ENCODE results near the gene ENTPD2. TPM values are rescaled to one million over a fixed set of nuclear protein-coding genes. Genes with fewer than 3 reads are reported as not detected.

The ENTPD2 gene
- total and polyA plus RNA-seq, 2 donors (not counting 1 experiment from before 2014, with no cell fraction given): not detected

GRCh38 chr9:137030538-137031527 lies 23.0 kb downstream of the ENTPD2 start:
- TF ChIP-seq CTCF (IDR thresholded peaks at IDR 0.05) (no peak), EZH2 (IDR thresholded peaks at IDR 0.05; ENCODE audit: borderline replicate concordance, insufficient read depth, low read depth, low read length, poor library complexity, severe bottlenecking) (no peak)
- intact Hi-C loops (cut with micrococcal nuclease): loop anchor here (5.0 kb wide), 1 partner anchor 41 kb away; the partner anchor contains the start of gene SAPCD2
- no peak for ATAC-seq (ENCODE audit: low read depth)
- peaks cover 74% of the 10 kb centered on the region for H3K4me1 Mint-ChIP-seq
- peak overlapping the region; percentile 3 to 77 (median 64) for H3K4me3 ChIP-seq (ENCODE audit: control extremely low read depth in 1 of 5, extremely low read depth in 1 of 5, insufficient read depth in 1 of 5, low read depth in 2 of 5, low read length in 4 of 5)
- POLR2A ChIA-PET: interaction anchor here (1.1 kb wide), 2 partner anchors 10 to 40 kb away, joined by 3 to 4 read pairs; partner anchors contain the start of gene SAPCD2
- H3K9me3 ChIP-seq (ENCODE audit: control extremely low read depth in 1 of 3, control insufficient read depth in 2 of 3, insufficient read depth in 1 of 3, low read length in 2 of 3): peaks cover 0 to 7% (median 0%) of the 10 kb centered on the region in 3 donors
- H3K27me3 Mint-ChIP-seq: no peaks in the 10 kb centered on the region
- peak overlapping the region; percentile 40 to 71 for H3K27ac ChIP-seq (ENCODE audit: low read length in 2 of 2)
- peak overlapping the region; percentile 100 for H3K4me2 ChIP-seq (replicated peaks; ENCODE audit: low read depth, low read length, poor library complexity, severe bottlenecking)
- H3K27me3 ChIP-seq (replicated peaks in 1 of 4; ENCODE audit: control extremely low read depth in 1 of 4, control insufficient read depth in 3 of 4, insufficient read depth in 4 of 4, low read length in 3 of 4): no peaks in the 10 kb centered on the region
- H3K9ac ChIP-seq (ENCODE audit: low read length): peak overlapping the region; percentile 70
- peaks cover 12% of the 10 kb centered on the region for H3K79me2 ChIP-seq (ENCODE audit: control insufficient read depth, insufficient read depth, low read length)
- no peaks in the 10 kb centered on the region for H3K9me3 Mint-ChIP-seq (ENCODE audit: insufficient read depth)
- peak overlapping the region; percentile 54 for H2AFZ ChIP-seq (ENCODE audit: insufficient read depth, low read depth, low read length, poor library complexity, severe bottlenecking)
- peaks cover 11% of the 10 kb centered on the region for H4K20me1 ChIP-seq (ENCODE audit: control insufficient read depth, insufficient read depth, low read length, poor library complexity, severe bottlenecking)
- peaks cover 70 to 89% of the 10 kb centered on the region in 2 donors for H3K4me1 ChIP-seq (ENCODE audit: control insufficient read depth in 2 of 2, insufficient read depth in 2 of 2, low read length in 2 of 2)
- 45% methylated on average over 63 of the region's 65 CpGs for WGBS (ENCODE audit: insufficient coverage)
- CTCF ChIA-PET: interaction anchor here (1.1 to 5.9 kb wide), 15 partner anchors 14 to 253 kb away, joined by 3 to 49 read pairs (median 10); partner anchors contain the start of genes AJM1, C8G, FBXW5 and NPDC1
- peak overlapping the region; percentile 91 for H3K27ac Mint-ChIP-seq
- peak; percentile 65 for DNase-seq
- H3K36me3 ChIP-seq (replicated peaks in 1 of 2; ENCODE audit: control extremely low read depth in 1 of 2, control insufficient read depth in 1 of 2, extremely low read depth in 1 of 2, insufficient read depth in 2 of 2, low read length in 1 of 2): no peaks in the 10 kb centered on the region
- peak overlapping the region; percentile 90 for H3K4me3 Mint-ChIP-seq
